ENCODE measurements around the gene AQP12B. TPM values are rescaled to one million over a fixed set of nuclear protein-coding genes. Genes with fewer than 3 reads are reported as not detected.

Gene AQP12B
- total and polyA plus RNA-seq, 2 of the 8 experiments (the other 6 are each of a cell fraction or from before 2014, with no cell fraction given), result not detected

DNA sequence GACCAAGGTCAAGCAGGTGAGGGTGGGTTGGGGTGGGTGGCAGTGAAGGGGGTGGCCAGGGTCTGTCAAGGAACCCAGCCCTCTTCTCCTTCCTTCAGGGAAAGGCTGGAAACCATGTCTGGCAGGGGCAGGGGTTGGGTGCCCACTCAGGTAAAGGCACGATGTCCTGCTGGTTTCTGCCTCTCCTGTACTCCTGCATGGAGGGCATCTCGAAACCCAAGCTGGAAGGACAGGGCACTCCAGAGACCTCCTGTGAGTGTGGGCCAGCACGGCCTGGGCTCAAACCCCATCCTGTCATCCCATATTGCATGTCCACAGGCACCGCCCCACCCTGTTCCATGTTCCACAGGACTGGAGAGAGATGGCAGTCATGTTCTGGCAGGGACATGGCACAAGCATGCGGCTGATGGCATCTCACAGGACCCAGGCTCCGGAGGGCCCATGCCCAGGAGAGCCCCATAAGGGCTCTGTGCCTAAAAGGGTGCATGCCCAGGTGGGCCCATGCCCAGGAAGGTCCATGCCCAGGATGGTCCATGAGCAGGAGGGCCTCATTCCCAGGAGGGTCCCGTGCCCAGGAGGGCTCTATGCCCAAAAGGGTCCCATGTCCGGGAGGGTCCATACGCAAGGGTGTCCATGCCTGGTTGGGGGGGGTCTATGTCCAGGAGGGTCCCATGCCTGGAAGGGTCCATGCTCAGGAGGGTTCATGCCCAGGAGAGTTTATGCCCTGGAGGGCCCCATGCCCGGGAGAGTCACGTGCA is 51.0 kb downstream of the AQP12B start (continued):
- TF ChIP-seq, protein P1, sequence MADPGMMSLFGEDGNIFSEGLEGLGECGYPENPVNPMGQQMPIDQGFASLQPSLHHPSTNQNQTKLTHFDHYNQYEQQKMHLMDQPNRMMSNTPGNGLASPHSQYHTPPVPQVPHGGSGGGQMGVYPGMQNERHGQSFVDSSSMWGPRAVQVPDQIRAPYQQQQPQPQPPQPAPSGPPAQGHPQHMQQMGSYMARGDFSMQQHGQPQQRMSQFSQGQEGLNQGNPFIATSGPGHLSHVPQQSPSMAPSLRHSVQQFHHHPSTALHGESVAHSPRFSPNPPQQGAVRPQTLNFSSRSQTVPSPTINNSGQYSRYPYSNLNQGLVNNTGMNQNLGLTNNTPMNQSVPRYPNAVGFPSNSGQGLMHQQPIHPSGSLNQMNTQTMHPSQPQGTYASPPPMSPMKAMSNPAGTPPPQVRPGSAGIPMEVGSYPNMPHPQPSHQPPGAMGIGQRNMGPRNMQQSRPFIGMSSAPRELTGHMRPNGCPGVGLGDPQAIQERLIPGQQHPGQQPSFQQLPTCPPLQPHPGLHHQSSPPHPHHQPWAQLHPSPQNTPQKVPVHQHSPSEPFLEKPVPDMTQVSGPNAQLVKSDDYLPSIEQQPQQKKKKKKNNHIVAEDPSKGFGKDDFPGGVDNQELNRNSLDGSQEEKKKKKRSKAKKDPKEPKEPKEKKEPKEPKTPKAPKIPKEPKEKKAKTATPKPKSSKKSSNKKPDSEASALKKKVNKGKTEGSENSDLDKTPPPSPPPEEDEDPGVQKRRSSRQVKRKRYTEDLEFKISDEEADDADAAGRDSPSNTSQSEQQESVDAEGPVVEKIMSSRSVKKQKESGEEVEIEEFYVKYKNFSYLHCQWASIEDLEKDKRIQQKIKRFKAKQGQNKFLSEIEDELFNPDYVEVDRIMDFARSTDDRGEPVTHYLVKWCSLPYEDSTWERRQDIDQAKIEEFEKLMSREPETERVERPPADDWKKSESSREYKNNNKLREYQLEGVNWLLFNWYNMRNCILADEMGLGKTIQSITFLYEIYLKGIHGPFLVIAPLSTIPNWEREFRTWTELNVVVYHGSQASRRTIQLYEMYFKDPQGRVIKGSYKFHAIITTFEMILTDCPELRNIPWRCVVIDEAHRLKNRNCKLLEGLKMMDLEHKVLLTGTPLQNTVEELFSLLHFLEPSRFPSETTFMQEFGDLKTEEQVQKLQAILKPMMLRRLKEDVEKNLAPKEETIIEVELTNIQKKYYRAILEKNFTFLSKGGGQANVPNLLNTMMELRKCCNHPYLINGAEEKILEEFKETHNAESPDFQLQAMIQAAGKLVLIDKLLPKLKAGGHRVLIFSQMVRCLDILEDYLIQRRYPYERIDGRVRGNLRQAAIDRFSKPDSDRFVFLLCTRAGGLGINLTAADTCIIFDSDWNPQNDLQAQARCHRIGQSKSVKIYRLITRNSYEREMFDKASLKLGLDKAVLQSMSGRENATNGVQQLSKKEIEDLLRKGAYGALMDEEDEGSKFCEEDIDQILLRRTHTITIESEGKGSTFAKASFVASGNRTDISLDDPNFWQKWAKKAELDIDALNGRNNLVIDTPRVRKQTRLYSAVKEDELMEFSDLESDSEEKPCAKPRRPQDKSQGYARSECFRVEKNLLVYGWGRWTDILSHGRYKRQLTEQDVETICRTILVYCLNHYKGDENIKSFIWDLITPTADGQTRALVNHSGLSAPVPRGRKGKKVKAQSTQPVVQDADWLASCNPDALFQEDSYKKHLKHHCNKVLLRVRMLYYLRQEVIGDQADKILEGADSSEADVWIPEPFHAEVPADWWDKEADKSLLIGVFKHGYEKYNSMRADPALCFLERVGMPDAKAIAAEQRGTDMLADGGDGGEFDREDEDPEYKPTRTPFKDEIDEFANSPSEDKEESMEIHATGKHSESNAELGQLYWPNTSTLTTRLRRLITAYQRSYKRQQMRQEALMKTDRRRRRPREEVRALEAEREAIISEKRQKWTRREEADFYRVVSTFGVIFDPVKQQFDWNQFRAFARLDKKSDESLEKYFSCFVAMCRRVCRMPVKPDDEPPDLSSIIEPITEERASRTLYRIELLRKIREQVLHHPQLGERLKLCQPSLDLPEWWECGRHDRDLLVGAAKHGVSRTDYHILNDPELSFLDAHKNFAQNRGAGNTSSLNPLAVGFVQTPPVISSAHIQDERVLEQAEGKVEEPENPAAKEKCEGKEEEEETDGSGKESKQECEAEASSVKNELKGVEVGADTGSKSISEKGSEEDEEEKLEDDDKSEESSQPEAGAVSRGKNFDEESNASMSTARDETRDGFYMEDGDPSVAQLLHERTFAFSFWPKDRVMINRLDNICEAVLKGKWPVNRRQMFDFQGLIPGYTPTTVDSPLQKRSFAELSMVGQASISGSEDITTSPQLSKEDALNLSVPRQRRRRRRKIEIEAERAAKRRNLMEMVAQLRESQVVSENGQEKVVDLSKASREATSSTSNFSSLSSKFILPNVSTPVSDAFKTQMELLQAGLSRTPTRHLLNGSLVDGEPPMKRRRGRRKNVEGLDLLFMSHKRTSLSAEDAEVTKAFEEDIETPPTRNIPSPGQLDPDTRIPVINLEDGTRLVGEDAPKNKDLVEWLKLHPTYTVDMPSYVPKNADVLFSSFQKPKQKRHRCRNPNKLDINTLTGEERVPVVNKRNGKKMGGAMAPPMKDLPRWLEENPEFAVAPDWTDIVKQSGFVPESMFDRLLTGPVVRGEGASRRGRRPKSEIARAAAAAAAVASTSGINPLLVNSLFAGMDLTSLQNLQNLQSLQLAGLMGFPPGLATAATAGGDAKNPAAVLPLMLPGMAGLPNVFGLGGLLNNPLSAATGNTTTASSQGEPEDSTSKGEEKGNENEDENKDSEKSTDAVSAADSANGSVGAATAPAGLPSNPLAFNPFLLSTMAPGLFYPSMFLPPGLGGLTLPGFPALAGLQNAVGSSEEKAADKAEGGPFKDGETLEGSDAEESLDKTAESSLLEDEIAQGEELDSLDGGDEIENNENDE (IDR thresholded peaks at IDR 0.05; ENCODE audit: insufficient replicate concordance, low read length), result no peak
- no peak for TF ChIP-seq NRF1 (IDR thresholded peaks at IDR 0.05; ENCODE audit: low read depth, low read length)
- TF ChIP-seq TCF12 (IDR thresholded peaks at IDR 0.05; ENCODE audit: low read depth, low read length), result no peak
- TF ChIP-seq CHD1 (IDR thresholded peaks at IDR 0.05; ENCODE audit: low read depth, low read length), result no peak
- TF ChIP-seq BRCA1 (IDR thresholded peaks at IDR 0.05; ENCODE audit: low read depth, low read length), result no peak
- no peak for TF ChIP-seq JUN (IDR thresholded peaks at IDR 0.05; ENCODE audit: low read depth, low read length)
- TF ChIP-seq SIX5 (IDR thresholded peaks at IDR 0.05; ENCODE audit: low read depth, low read length), result no peak
- no peak for TF ChIP-seq SIN3A (conservative IDR thresholded peaks at IDR 0.05 in 1 of 2, IDR thresholded peaks at IDR 0.05 in 1 of 2; ENCODE audit: low read depth in 1 of 2, low read length in 2 of 2)
- TF ChIP-seq NANOG (IDR thresholded peaks at IDR 0.05; ENCODE audit: insufficient read depth, low read depth, low read length, poor library complexity, severe bottlenecking), result no peak
- no peak for TF ChIP-seq MAFK (IDR thresholded peaks at IDR 0.05; ENCODE audit: low read depth, low read length)
